ENCODE results near the gene ADGRL1.

- TF ChIP-seq CTCF (IDR thresholded peaks at IDR 0.05) (no peak), POLR2A (IDR thresholded peaks at IDR 0.05) (no peak)
Measured at GRCh38 chr19:14148751-14149410, 57.1 kb downstream of the ADGRL1 start.

Data from uterus (tissue), 2 donors.